Measurements from ENCODE around the gene RPS21.

DNA sequence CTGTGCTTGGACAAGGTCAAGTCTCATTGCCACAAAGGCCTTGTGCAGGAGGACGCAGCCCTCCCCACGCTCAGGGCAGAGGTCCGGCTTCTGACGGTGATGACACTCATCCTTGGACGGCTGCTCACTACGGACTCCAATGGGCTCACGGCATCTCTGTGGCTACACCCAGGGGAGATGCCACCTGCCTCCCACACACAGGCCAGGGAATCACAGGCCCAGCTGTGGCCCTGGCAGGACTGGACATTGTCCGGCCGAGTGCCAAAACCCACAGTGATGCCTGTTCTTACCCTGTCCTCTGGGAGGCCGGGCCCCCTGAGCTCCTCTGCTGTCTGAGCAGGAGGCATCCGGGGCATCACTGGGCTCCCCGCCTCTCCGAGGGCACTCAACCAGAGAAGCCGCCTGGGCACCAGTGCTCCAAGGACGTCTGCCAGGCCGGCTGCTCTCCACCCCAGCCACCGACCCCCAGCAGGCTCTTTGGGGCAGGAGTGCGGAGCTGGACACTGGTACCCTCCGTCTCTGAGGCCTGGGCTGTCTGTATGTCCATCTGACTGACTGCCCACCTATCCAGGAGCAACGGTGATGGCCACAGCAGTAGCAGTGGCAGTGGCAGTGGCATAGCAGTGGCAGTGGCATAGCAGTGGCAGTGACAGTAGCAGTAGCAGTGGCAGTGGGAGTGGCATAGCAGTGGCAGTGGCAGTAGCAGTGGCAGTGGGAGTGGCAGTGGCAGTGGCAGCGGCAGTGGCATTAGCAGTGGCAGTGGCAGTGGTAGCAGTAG is 38.6 kb downstream of the RPS21 start:
- TF ChIP-seq POLR2A (IDR thresholded peaks at IDR 0.05; ENCODE audit: low read length), result no peak
- no peak for TF ChIP-seq GATA1 (IDR thresholded peaks at IDR 0.05; ENCODE audit: low read depth, low read length)
